Measurements from ENCODE around the gene SUPT3H. TPM values are rescaled to one million over a fixed set of nuclear protein-coding genes. Genes with fewer than 3 reads are reported as not detected.
A peak's percentile ranks its signal among the peaks of the same experiment; 100 is the strongest.

SUPT3H gene
- total RNA-seq, 1 donor from 2014 or later = 6.7 TPM

- peak overlapping the region; percentile 78 for H3K27ac ChIP-seq
- ATAC-seq = peak; percentile 35 to 41
- intact Hi-C loops (cut with DNase I) = loop anchor here (10.0 kb wide), 1 partner anchor 292 kb away; no protein-coding TSS in a partner anchor
Measured at GRCh38 chr6:45422503-45423110, 44.9 kb upstream of the SUPT3H start.

GRCh38 chr6:45421709-45422502, 44.2 kb upstream of the SUPT3H start:
- peaks cover 39% of the 10 kb centered on the region for H3K4me1 ChIP-seq
- intact Hi-C loops (cut with DNase I) = loop anchor here (10.0 kb wide), 1 partner anchor 293 kb away; no protein-coding TSS in a partner anchor
- peak; percentile 68 for DNase-seq

More at GRCh38 chr6:45422503-45423110, 44.9 kb upstream of the SUPT3H start:
- DNase-seq = peak; percentile 61
- TF ChIP-seq CTCF (IDR thresholded peaks at IDR 0.05) = no peak
- Histone ChIP-seq H3K9me3 (no peaks in the 10 kb centered on the region), H3K27me3 (ENCODE audit: low read depth) (peaks cover 41% of the 10 kb centered on the region), H3K4me3 (peak overlapping the region; percentile 60), H3K4me1 (peaks cover 39% of the 10 kb centered on the region), H3K36me3 (no peaks in the 10 kb centered on the region)

GRCh38 chr6:45420909-45421708, 43.4 kb upstream of the SUPT3H start:
- peak overlapping the region; percentile 59 for H3K27ac ChIP-seq
- DNase-seq = no peak
- no peaks in the 10 kb centered on the region for H3K9me3 ChIP-seq
- H3K4me3 ChIP-seq = peak overlapping the region; percentile 60
- peaks cover 39% of the 10 kb centered on the region for H3K4me1 ChIP-seq
- peaks cover 43% of the 10 kb centered on the region for H3K27me3 ChIP-seq (ENCODE audit: low read depth)
- no peaks in the 10 kb centered on the region for H3K36me3 ChIP-seq
- no peak for ATAC-seq
- intact Hi-C loops (cut with DNase I) = loop anchor here (10.0 kb wide), 1 partner anchor 294 kb away; no protein-coding TSS in a partner anchor
- no peak for TF ChIP-seq CTCF (IDR thresholded peaks at IDR 0.05)

More at GRCh38 chr6:45421709-45422502, 44.2 kb upstream of the SUPT3H start:
- ATAC-seq = peak; percentile 56 to 71
- H3K4me3 ChIP-seq = peak overlapping the region; percentile 60
- H3K27me3 ChIP-seq (ENCODE audit: low read depth) = peaks cover 41% of the 10 kb centered on the region
- peak overlapping the region; percentile 78 for H3K27ac ChIP-seq
- no peaks in the 10 kb centered on the region for H3K36me3 ChIP-seq
- no peaks in the 10 kb centered on the region for H3K9me3 ChIP-seq
- TF ChIP-seq CTCF (IDR thresholded peaks at IDR 0.05) = no peak

- H3K4me1 ChIP-seq = peaks cover 39% of the 10 kb centered on the region
- DNase-seq = peak; percentile 47
- no peak overlapping the region for H3K27ac ChIP-seq
- intact Hi-C loops (cut with DNase I) = loop anchor here (10.0 kb wide), 1 partner anchor 295 kb away; no protein-coding TSS in a partner anchor
- ATAC-seq = no peak
- H3K36me3 ChIP-seq = no peaks in the 10 kb centered on the region
- no peaks in the 10 kb centered on the region for H3K9me3 ChIP-seq
- no peak for TF ChIP-seq CTCF (IDR thresholded peaks at IDR 0.05)
- peak overlapping the region; percentile 60 for H3K4me3 ChIP-seq
- peaks cover 51% of the 10 kb centered on the region for H3K27me3 ChIP-seq (ENCODE audit: low read depth)
Measured at GRCh38 chr6:45420083-45420908, 42.6 kb upstream of the SUPT3H start.
